SK-N-SH (cell line): ENCODE results near the gene NPAS3. TPM values are rescaled to one million over a fixed set of nuclear protein-coding genes. Genes with fewer than 3 reads are reported as not detected.

ENCODE experiments used
- CTCF ChIA-PET: fragments of 300-600, 350-600 bp; formaldehyde crosslinking; extraction: SDS; loops from one replicate; lab custom pipeline; 2021; lab: Yijun Ruan, JAX
- POLR2A ChIA-PET: fragments of 350-600 bp; sonication (Branson Sonifier 250); formaldehyde crosslinking; extraction: SDS; loops from one replicate; lab custom pipeline; 2020; ENCODE audit warnings: antibody characterized with exemption, inconsistent platforms; lab: Yijun Ruan, JAX
- DNase-seq: peaks from one replicate; pipeline ENCODE4 v3.0.0; 2012
- H2AFZ ChIP-seq: fragments of 200-600 bp; sonication (generic); 2 replicates; pipeline ENCODE4 v1.8.1; 2016; ENCODE audit warnings: antibody characterized with exemption, mild to moderate bottlenecking, low read depth
- H3F3A ChIP-seq: fragments of 200-600 bp; sonication (generic); replicated peaks from 2 replicates; pipeline ENCODE3; 2016; ENCODE audit warnings: antibody characterized with exemption, mild to moderate bottlenecking; ENCODE audit not compliant: insufficient read depth
- H3K27ac ChIP-seq, 2 experiments: fragments of 200-500 bp in 1 of 2; fragments of 200-600 bp in 1 of 2; sonication (Bioruptor generic) in 1 of 2; sonication (generic), shearing (Covaris generic) in 1 of 2; 2 replicates each; pipeline versions ENCODE4 v1.5.1 to v1.6.1; 2014 to 2016; ENCODE audit warnings: low read depth in 2 of 2, inconsistent platforms in 1 of 2, low read length in 1 of 2, mild to moderate bottlenecking in 1 of 2, mixed read lengths in 1 of 2
- H3K27me3 ChIP-seq: fragments of 200-600 bp; sonication (generic), shearing (Covaris generic); 2 replicates; pipeline ENCODE4 v1.6.1; 2016; ENCODE audit warnings: mixed run types; ENCODE audit not compliant: insufficient read depth
- H3K36me3 ChIP-seq, 2 experiments: fragments of 200-500 bp in 1 of 2; fragments of 200-600 bp in 1 of 2; sonication (Bioruptor generic) in 1 of 2; sonication (generic) in 1 of 2; replicated peaks in 1 of 2; 2 replicates each; pipeline versions ENCODE3 to v1.5.1; 2014 to 2016; ENCODE audit warnings: low read length in 1 of 2, mild to moderate bottlenecking in 1 of 2; ENCODE audit not compliant: insufficient read depth in 2 of 2, control insufficient read depth in 1 of 2
- H3K4me1 ChIP-seq, 2 experiments: fragments of 200-500 bp in 1 of 2; fragments of 200-600 bp in 1 of 2; sonication (Bioruptor generic) in 1 of 2; sonication (generic), shearing (Covaris generic) in 1 of 2; 2 replicates each; pipeline versions ENCODE4 v1.5.1 to v1.6.1; 2014 to 2016; ENCODE audit warnings: low read depth in 1 of 2, low read length in 1 of 2, mixed run types in 1 of 2; ENCODE audit not compliant: insufficient read depth in 2 of 2, control insufficient read depth in 1 of 2
- H3K4me2 ChIP-seq: fragments of 200-600 bp; sonication (generic), shearing (Covaris generic); 2 replicates; pipeline ENCODE4 v1.6.1; 2017; ENCODE audit warnings: mixed run types
- H3K4me3 ChIP-seq, 2 experiments: fragments of 200-500 bp in 1 of 2; fragments of 200-600 bp in 1 of 2; sonication (Bioruptor generic) in 1 of 2; sonication (generic), shearing (Covaris generic) in 1 of 2; 2 replicates each; pipeline versions ENCODE4 v1.5.1 to v1.8.1; 2014 to 2016; ENCODE audit warnings: low read depth in 2 of 2, inconsistent platforms in 1 of 2, low read length in 1 of 2, mild to moderate bottlenecking in 1 of 2, mixed read lengths in 1 of 2, moderate library complexity in 1 of 2
- H3K79me2 ChIP-seq: fragments of 200-600 bp; sonication (generic); 2 replicates; pipeline ENCODE4 v1.8.1; 2017; ENCODE audit warnings: mild to moderate bottlenecking; ENCODE audit not compliant: insufficient read depth
- H3K9ac ChIP-seq: fragments of 200-600 bp; sonication (generic); 2 replicates; pipeline ENCODE4 v1.6.1; 2017; ENCODE audit warnings: mixed run types
- H3K9me2 ChIP-seq: fragments of 200-600 bp; sonication (generic); 2 replicates; pipeline ENCODE4 v1.6.1; 2017; ENCODE audit warnings: mixed run types
- H3K9me3 ChIP-seq: fragments of 200-600 bp; sonication (generic); 2 replicates; pipeline ENCODE4 v1.6.1; 2017; ENCODE audit warnings: mixed run types, mild to moderate bottlenecking, moderate library complexity
- H4K20me1 ChIP-seq: fragments of 200-600 bp; sonication (generic); 2 replicates; pipeline ENCODE4 v1.6.1; 2017; ENCODE audit warnings: mild to moderate bottlenecking, mixed run types; ENCODE audit not compliant: insufficient read depth
- CHD2 ChIP-seq: fragments of 150-350 bp; IDR thresholded peaks from 2 replicates; pipeline ENCODE4 v1.6.1; 2018; ENCODE audit warnings: low read length; ENCODE audit not compliant: partially characterized antibody
- ELF1 ChIP-seq: IDR thresholded peaks from 2 replicates; pipeline ENCODE4 v1.4.0; 2012
- EZH2phosphoT487 ChIP-seq: fragments of 200-600 bp; sonication (generic); IDR thresholded peaks from 2 replicates; pipeline ENCODE4 v1.6.1; 2017; ENCODE audit warnings: low read depth, mixed run types, mild to moderate bottlenecking, antibody characterized with exemption, moderate library complexity, borderline replicate concordance
- FOXJ3 ChIP-seq: sonication (generic); formaldehyde crosslinking; IDR thresholded peaks from 2 replicates; pipeline ENCODE4 v1.5.1; 2020; ENCODE audit warnings: mild to moderate bottlenecking, missing genetic modification reagents
- FOXM1 ChIP-seq: IDR thresholded peaks from 2 replicates; pipeline ENCODE4 v1.4.0; 2012; ENCODE audit warnings: low read depth, mild to moderate bottlenecking
- JUND ChIP-seq: IDR thresholded peaks from 2 replicates; pipeline ENCODE4 v1.4.0; 2012
- NFIC ChIP-seq: IDR thresholded peaks from 2 replicates; pipeline ENCODE4 v1.4.0; 2012; ENCODE audit warnings: borderline replicate concordance
- POLR2AphosphoS5 ChIP-seq: IDR thresholded peaks from 2 replicates; pipeline ENCODE4 v1.6.1; 2012; ENCODE audit warnings: low read depth, low read length
- SMC3 ChIP-seq: IDR thresholded peaks from 2 replicates; pipeline ENCODE4 v1.6.1; 2012; ENCODE audit warnings: low read depth, low read length, improper control_type of control experiment
- TCF12 ChIP-seq: IDR thresholded peaks from 2 replicates; pipeline ENCODE4 v1.4.0; 2012
- WGBS: methylation state at CpG from one replicate; pipeline ENCODE4 v1.1.6; 2017; ENCODE audit warnings: low lambda C conversion rate; 5-methylcytosine and 5-hydroxymethylcytosine counted together
- polyA plus RNA-seq, 3 experiments: library from polyadenylated mRNA; depleted of rRNA; stranded (reverse); fragments of >200 nt; gene quantifications; 2 replicates each; pipeline ENCODE4 v1.2.3, GENCODE V29; 2012
- TF ChIP-seq, protein P1 (sequence below): IDR thresholded peaks from 2 replicates; pipeline ENCODE4 v1.4.0; 2012; ENCODE audit warnings: low read depth
- TF ChIP-seq, protein P2 (sequence below): IDR thresholded peaks from 2 replicates; pipeline ENCODE4 v1.4.0; 2012; ENCODE audit warnings: low read depth, borderline replicate concordance
- TF ChIP-seq, protein P3 (sequence below): IDR thresholded peaks from 2 replicates; pipeline ENCODE4 v1.6.1; 2012; ENCODE audit warnings: mild to moderate bottlenecking, low read depth, low read length, moderate library complexity
- TF ChIP-seq, protein P4 (sequence below): IDR thresholded peaks from 2 replicates; pipeline ENCODE4 v1.4.0; 2012; ENCODE audit warnings: low read depth, borderline replicate concordance
- TF ChIP-seq, protein P5 (sequence below): fragments of 150-350 bp; IDR thresholded peaks from 2 replicates; pipeline ENCODE4 v1.6.1; 2016; ENCODE audit warnings: mild to moderate bottlenecking, low read depth, low read length
- TF ChIP-seq, protein P6 (sequence below): fragments of 200-600 bp; sonication (generic); IDR thresholded peaks from 2 replicates; pipeline ENCODE4 v1.6.1; 2017; ENCODE audit warnings: antibody characterized with exemption, mild to moderate bottlenecking, moderate library complexity

Gene NPAS3
- polyA plus RNA-seq, 1 of the 3 experiments (the other 2 are of a cell fraction): 4.3 TPM

DNA sequence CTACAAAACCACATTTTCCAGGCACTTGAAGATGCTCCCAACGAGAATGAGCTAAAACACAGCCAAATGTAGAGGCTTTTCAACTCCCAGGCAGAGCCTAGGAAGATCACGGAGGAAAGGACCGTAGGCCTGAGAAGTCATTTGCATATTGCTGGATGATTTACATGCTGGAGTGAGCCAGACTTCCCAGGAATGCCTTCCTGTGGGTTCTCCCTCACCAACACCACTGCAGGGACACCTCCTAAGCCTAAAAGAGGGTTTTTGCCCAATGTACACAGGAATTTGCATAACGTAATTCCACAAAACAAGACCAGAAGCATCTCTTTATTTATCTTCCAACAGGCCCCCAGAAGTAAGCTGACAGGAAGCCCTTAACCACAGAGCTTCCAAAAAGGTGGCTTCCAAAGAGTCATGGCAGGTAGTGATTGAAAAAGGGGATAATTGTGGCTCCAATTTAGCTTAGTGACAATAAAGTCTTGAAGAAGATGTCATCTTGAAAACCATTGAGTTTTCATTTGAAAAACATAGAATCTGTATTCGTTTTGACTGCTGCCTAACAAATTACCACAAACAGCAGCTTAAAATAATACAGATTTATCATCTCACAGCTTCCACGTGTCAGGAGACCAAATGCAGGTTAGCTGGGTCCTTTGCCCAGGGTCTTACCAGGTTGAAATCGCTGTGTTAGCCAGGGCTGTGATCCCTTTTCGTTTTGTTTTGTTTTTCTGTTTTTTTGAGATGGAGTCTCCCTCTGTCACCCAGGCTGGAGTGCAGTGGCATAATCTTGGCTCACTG, 896.0 kb downstream of the NPAS3 start:
- no peaks in the 10 kb centered on the region for H3K9me3 ChIP-seq
- no peaks in the 10 kb centered on the region for H3K27me3 ChIP-seq
- DNase-seq: no peak
- H3K27ac ChIP-seq: no peak overlapping the region
- H2AFZ ChIP-seq: no peak overlapping the region
- H3F3A ChIP-seq: no peaks in the 10 kb centered on the region
- TF ChIP-seq CHD2 (no peak), FOXM1 (no peak), POLR2AphosphoS5 (no peak), ELF1 (no peak), JUND (no peak), TCF12 (no peak), NFIC (no peak), EZH2phosphoT487 (no peak), SMC3 (no peak), FOXJ3 (no peak)
- TF ChIP-seq, protein P1, sequence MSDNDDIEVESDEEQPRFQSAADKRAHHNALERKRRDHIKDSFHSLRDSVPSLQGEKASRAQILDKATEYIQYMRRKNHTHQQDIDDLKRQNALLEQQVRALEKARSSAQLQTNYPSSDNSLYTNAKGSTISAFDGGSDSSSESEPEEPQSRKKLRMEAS: no peak
- TF ChIP-seq, protein P2, sequence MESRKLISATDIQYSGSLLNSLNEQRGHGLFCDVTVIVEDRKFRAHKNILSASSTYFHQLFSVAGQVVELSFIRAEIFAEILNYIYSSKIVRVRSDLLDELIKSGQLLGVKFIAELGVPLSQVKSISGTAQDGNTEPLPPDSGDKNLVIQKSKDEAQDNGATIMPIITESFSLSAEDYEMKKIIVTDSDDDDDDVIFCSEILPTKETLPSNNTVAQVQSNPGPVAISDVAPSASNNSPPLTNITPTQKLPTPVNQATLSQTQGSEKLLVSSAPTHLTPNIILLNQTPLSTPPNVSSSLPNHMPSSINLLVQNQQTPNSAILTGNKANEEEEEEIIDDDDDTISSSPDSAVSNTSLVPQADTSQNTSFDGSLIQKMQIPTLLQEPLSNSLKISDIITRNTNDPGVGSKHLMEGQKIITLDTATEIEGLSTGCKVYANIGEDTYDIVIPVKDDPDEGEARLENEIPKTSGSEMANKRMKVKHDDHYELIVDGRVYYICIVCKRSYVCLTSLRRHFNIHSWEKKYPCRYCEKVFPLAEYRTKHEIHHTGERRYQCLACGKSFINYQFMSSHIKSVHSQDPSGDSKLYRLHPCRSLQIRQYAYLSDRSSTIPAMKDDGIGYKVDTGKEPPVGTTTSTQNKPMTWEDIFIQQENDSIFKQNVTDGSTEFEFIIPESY: no peak
- TF ChIP-seq, protein P3, sequence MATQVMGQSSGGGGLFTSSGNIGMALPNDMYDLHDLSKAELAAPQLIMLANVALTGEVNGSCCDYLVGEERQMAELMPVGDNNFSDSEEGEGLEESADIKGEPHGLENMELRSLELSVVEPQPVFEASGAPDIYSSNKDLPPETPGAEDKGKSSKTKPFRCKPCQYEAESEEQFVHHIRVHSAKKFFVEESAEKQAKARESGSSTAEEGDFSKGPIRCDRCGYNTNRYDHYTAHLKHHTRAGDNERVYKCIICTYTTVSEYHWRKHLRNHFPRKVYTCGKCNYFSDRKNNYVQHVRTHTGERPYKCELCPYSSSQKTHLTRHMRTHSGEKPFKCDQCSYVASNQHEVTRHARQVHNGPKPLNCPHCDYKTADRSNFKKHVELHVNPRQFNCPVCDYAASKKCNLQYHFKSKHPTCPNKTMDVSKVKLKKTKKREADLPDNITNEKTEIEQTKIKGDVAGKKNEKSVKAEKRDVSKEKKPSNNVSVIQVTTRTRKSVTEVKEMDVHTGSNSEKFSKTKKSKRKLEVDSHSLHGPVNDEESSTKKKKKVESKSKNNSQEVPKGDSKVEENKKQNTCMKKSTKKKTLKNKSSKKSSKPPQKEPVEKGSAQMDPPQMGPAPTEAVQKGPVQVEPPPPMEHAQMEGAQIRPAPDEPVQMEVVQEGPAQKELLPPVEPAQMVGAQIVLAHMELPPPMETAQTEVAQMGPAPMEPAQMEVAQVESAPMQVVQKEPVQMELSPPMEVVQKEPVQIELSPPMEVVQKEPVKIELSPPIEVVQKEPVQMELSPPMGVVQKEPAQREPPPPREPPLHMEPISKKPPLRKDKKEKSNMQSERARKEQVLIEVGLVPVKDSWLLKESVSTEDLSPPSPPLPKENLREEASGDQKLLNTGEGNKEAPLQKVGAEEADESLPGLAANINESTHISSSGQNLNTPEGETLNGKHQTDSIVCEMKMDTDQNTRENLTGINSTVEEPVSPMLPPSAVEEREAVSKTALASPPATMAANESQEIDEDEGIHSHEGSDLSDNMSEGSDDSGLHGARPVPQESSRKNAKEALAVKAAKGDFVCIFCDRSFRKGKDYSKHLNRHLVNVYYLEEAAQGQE: no peak
- TF ChIP-seq, protein P4, sequence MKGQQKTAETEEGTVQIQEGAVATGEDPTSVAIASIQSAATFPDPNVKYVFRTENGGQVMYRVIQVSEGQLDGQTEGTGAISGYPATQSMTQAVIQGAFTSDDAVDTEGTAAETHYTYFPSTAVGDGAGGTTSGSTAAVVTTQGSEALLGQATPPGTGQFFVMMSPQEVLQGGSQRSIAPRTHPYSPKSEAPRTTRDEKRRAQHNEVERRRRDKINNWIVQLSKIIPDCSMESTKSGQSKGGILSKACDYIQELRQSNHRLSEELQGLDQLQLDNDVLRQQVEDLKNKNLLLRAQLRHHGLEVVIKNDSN: no peak
- TF ChIP-seq, protein P5, sequence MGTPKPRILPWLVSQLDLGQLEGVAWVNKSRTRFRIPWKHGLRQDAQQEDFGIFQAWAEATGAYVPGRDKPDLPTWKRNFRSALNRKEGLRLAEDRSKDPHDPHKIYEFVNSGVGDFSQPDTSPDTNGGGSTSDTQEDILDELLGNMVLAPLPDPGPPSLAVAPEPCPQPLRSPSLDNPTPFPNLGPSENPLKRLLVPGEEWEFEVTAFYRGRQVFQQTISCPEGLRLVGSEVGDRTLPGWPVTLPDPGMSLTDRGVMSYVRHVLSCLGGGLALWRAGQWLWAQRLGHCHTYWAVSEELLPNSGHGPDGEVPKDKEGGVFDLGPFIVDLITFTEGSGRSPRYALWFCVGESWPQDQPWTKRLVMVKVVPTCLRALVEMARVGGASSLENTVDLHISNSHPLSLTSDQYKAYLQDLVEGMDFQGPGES: no peak
- TF ChIP-seq, protein P6, sequence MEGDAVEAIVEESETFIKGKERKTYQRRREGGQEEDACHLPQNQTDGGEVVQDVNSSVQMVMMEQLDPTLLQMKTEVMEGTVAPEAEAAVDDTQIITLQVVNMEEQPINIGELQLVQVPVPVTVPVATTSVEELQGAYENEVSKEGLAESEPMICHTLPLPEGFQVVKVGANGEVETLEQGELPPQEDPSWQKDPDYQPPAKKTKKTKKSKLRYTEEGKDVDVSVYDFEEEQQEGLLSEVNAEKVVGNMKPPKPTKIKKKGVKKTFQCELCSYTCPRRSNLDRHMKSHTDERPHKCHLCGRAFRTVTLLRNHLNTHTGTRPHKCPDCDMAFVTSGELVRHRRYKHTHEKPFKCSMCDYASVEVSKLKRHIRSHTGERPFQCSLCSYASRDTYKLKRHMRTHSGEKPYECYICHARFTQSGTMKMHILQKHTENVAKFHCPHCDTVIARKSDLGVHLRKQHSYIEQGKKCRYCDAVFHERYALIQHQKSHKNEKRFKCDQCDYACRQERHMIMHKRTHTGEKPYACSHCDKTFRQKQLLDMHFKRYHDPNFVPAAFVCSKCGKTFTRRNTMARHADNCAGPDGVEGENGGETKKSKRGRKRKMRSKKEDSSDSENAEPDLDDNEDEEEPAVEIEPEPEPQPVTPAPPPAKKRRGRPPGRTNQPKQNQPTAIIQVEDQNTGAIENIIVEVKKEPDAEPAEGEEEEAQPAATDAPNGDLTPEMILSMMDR: no peak
- H3K4me1 ChIP-seq: no peaks in the 10 kb centered on the region; a peak in 1 of 4 replicates
- 66% methylated on average over 8 of the region's 8 CpGs for WGBS
- H3K9ac ChIP-seq: no peak overlapping the region
- H3K36me3 ChIP-seq: no peaks in the 10 kb centered on the region
- no peaks in the 10 kb centered on the region for H3K79me2 ChIP-seq
- no peak overlapping the region for H3K4me2 ChIP-seq
- ChIA-PET POLR2A (interaction anchor here (0.6 to 0.8 kb wide), 2 partner anchors 264 to 1146 kb away, joined by 3 read pairs; no protein-coding TSS in a partner anchor), CTCF (interaction anchor here (0.6 to 16.4 kb wide), 6 partner anchors 9 to 394 kb away, joined by 3 to 337 read pairs (median 3); no protein-coding TSS in a partner anchor)
- no peaks in the 10 kb centered on the region for H3K9me2 ChIP-seq
- no peak overlapping the region for H3K4me3 ChIP-seq
- no peaks in the 10 kb centered on the region for H4K20me1 ChIP-seq
